ENCODE measurements around the gene LHB.

DNA sequence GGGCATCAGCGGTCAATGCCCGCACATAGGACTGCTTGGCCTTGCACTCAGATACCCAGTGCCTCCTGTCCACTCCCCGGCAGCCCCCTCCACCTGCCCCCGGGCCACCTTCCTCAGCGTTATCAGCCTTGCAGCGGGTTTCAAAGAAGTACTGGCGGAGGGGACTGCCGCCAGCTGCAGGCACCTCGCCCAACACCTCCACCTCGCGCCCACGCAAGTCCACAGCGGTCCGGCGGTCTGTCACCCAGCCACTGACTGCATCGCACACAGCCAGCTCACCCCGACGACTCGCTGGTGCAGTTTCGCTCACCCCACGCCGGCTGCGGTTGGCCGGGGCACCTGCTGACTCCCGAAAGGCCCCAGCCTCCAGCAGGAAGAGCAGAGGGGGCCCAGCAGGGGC, 44.6 kb upstream of the LHB start:
- TF ChIP-seq, protein P1, sequence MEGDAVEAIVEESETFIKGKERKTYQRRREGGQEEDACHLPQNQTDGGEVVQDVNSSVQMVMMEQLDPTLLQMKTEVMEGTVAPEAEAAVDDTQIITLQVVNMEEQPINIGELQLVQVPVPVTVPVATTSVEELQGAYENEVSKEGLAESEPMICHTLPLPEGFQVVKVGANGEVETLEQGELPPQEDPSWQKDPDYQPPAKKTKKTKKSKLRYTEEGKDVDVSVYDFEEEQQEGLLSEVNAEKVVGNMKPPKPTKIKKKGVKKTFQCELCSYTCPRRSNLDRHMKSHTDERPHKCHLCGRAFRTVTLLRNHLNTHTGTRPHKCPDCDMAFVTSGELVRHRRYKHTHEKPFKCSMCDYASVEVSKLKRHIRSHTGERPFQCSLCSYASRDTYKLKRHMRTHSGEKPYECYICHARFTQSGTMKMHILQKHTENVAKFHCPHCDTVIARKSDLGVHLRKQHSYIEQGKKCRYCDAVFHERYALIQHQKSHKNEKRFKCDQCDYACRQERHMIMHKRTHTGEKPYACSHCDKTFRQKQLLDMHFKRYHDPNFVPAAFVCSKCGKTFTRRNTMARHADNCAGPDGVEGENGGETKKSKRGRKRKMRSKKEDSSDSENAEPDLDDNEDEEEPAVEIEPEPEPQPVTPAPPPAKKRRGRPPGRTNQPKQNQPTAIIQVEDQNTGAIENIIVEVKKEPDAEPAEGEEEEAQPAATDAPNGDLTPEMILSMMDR (conservative IDR thresholded peaks at IDR 0.05 in 1 of 2, IDR thresholded peaks at IDR 0.05 in 1 of 2; ENCODE audit: low read depth in 1 of 2, low read length in 2 of 2), result no peak
- TF ChIP-seq EZH2 (IDR thresholded peaks at IDR 0.05; ENCODE audit: low read length, missing control alignments), result no peak
